ENCODE results near the gene AP1S2.
"Not testable (repeated sequence)": the region's sequence is repeated elsewhere in the genome, so short reads cannot be mapped to it uniquely, and the experiment has no call there.

Gene AP1S2

GRCh38 chrX:15882704-15883539, 28.3 kb upstream of the AP1S2 start:
- DNase-seq (ENCODE audit: low spot score): no peak
- no peak for TF ChIP-seq CTCF (IDR thresholded peaks at IDR 0.05)
- H3K4me3 ChIP-seq: no peak overlapping the region
- no peak overlapping the region for H3K27ac ChIP-seq

- no peak for DNase-seq (ENCODE audit: low spot score)
- no peak overlapping the region for H3K4me3 ChIP-seq
- no peak overlapping the region for H3K27ac ChIP-seq
- TF ChIP-seq CTCF (IDR thresholded peaks at IDR 0.05): no peak
Observed at GRCh38 chrX:15881381-15881897, 26.8 kb upstream of the AP1S2 start.

- not testable (repeated sequence) for H3K4me3 ChIP-seq; H3K27ac ChIP-seq; DNase-seq (ENCODE audit: low spot score)
Observed at GRCh38 chrX:15877914-15878313, 23.3 kb upstream of the AP1S2 start.

- no peak for TF ChIP-seq CTCF (IDR thresholded peaks at IDR 0.05)
- DNase-seq (ENCODE audit: low spot score): no peak
- Histone ChIP-seq H3K4me3 (no peak overlapping the region), H3K27ac (no peak overlapping the region)
Observed at GRCh38 chrX:15877380-15877779, 22.8 kb upstream of the AP1S2 start.

GRCh38 chrX:15874672-15875071, 20.1 kb upstream of the AP1S2 start:
- no peak for DNase-seq (ENCODE audit: low spot score)
- H3K4me3 ChIP-seq: no peak overlapping the region
- no peak overlapping the region for H3K27ac ChIP-seq
- no peak for TF ChIP-seq CTCF (IDR thresholded peaks at IDR 0.05)

- no peak for DNase-seq (ENCODE audit: low spot score)
Observed at GRCh38 chrX:15873566-15873965, 19.0 kb upstream of the AP1S2 start.

GRCh38 chrX:15870310-15870709, 15.7 kb upstream of the AP1S2 start:
- Histone ChIP-seq H3K4me3 (no peak overlapping the region), H3K27ac (no peak overlapping the region)
- no peak for DNase-seq (ENCODE audit: low spot score)
- TF ChIP-seq CTCF (IDR thresholded peaks at IDR 0.05): no peak

More at GRCh38 chrX:15873566-15873965, 19.0 kb upstream of the AP1S2 start:
- no peak overlapping the region for H3K27ac ChIP-seq
- no peak for TF ChIP-seq CTCF (IDR thresholded peaks at IDR 0.05)
- H3K4me3 ChIP-seq: no peak overlapping the region
